Ramos (cell line): Measurements from ENCODE around the gene NCF2.

ENCODE experiments used
- in situ Hi-C: fragments of 300-500 bp; cut with MboI; formaldehyde crosslinking; loops from one replicate; pipeline ENCODE4 v1.14.3; 2022; ENCODE audit warnings: low sequenced_read_pairs; ENCODE audit not compliant: unreplicated experiment

NCF2 gene

GRCh38 chr1:183559061-183559460 lies 31.2 kb downstream of the NCF2 start:
- in situ Hi-C loops: no loop called here

GRCh38 chr1:183554577-183554976 lies 35.7 kb downstream of the NCF2 start:
- in situ Hi-C loops: no loop called here

DNA sequence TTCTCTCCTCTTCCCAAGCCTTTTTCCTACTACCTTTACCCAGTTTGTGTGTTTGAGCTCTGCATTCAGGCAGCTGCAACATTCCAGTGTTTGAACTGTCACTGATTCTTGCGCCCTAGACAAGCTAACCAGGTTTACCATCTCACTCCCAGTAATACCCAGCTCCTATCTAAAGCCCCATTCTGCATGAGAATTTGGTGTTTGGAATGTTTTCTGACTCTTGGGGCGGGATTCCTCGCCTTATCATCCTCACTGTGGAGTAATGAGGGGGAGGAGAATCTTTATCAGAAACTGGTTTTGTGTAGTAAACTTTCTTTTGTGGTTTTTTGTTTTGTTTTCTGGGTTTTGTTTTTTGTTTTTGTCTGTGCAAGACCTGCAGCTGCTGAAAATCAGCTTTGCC lies 36.5 kb downstream of the NCF2 start:
- in situ Hi-C loops: no loop called here

DNA sequence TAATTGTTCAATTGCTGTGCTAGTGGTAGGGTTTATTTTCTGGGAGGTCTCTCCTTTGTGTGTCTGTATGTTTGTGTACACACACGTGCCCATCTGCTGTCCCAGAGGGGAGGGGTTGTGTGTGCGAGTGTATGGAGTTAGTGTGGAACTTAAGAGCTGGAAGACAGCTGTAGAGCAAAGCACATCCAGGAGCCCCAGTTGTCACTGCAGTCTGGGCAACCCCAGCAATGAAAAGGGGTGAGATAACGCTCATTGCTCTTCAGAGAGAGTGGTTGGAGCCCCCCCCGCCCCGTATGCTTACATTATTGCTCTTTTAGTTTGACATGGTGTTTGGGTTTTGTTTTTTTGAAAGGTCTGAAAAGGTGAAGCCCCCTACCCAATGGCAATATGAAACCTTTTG lies 36.9 kb downstream of the NCF2 start:
- in situ Hi-C loops: no loop called here

DNA sequence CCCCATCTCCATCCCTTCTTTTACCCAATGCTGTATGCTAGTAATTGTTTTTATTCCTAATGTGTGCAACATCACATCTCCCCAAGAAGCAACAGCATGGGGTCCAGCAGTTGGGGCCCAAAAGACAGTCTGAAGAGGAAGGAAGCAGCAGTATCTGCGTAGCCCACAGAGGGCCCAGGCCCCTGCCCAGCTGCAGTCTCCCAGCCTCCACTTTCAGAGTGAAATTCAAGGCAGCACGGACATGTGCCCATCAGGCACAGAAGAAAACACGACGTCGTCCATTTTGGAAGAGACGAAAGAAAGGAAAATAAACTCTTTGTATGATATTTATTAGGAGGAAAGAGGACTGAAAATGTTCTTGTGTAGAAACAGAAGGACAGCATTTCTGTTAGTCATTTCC lies 37.4 kb downstream of the NCF2 start:
- in situ Hi-C loops: no loop called here

GRCh38 chr1:183552441-183552840 lies 37.8 kb downstream of the NCF2 start:
- in situ Hi-C loops: no loop called here

- in situ Hi-C loops: no loop called here
Measured at GRCh38 chr1:183551924-183552323, 38.3 kb downstream of the NCF2 start.

DNA sequence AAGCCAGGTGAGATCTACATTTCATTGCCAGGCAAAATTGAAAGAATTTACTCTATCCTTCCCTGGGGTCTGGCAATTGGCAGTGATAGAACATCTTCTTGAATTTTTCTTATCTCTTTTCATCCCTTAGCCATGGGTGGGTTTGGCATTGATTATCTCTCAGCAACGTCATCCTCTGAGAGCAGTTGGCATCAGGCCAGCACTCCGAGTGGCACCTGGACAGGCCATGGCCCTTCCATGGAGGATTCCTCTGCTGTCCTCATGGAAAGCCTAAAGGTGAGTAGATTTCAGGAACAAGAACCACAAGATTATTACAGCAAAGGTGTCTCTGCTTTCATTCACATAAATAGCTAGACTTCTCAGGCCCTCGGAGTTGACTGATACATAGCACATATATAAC lies 39.3 kb downstream of the NCF2 start:
- in situ Hi-C loops: no loop called here

DNA sequence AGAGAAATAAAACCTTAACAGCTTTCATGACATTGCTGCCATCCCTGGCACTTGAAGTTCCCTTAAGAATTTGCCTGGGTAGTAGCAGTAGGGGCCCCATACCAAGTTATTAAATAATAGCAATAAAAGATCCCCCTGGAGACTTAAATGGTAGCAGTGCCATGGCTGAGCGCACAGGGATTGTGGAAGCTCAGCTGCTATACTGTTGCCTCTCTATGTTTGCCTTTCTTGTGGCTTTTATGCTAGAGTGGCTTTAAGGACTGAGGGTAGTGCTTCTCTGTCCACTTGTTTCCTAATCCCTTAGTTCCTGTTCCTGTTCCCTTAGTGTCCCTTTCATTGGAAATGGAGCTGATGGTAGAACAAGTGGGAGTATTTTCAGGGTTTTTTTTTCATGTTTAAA lies 42.1 kb downstream of the NCF2 start:
- in situ Hi-C loops: no loop called here

DNA sequence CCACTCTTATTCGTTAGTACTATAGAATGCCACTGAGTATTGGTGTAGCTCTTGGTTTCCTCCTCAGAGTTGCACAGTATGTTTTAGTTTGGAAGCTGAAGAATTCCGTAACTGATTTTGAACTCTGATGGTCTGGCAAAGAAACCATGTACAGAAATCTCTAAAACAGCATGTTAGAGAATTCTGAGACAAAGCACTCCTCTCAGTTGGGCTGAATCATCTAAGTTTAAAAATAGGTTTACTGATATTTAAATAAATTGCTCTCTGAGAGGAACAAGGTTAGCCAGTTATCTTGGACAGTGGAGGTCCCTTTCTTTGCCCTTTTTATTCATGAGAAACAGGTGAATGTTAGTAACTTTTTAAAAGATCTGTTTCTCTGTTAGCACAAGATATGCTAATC lies 43.8 kb downstream of the NCF2 start:
- in situ Hi-C loops: no loop called here

- in situ Hi-C loops: no loop called here
Measured at GRCh38 chr1:183544598-183545297, 45.5 kb downstream of the NCF2 start.

GRCh38 chr1:183543619-183544204 lies 46.5 kb downstream of the NCF2 start:
- in situ Hi-C loops: no loop called here

DNA sequence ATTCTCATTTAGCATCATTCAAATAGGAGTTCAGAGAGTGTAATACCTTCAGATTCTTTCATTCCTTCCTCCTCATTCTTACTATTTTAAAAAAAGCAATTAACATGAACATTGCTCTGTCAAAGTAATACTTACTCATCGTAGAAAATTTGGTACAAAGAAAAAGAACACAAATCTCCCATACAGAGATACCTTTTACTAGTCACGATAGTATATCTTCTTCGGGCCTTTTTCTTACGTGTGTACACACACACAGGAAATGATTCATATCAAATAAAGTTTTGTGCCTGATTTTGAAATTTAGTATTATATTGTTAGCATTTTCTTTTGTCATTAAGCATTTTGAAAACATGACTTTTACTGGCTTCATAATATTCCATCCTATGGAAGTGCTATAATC lies 52.9 kb downstream of the NCF2 start:
- in situ Hi-C loops: no loop called here

DNA sequence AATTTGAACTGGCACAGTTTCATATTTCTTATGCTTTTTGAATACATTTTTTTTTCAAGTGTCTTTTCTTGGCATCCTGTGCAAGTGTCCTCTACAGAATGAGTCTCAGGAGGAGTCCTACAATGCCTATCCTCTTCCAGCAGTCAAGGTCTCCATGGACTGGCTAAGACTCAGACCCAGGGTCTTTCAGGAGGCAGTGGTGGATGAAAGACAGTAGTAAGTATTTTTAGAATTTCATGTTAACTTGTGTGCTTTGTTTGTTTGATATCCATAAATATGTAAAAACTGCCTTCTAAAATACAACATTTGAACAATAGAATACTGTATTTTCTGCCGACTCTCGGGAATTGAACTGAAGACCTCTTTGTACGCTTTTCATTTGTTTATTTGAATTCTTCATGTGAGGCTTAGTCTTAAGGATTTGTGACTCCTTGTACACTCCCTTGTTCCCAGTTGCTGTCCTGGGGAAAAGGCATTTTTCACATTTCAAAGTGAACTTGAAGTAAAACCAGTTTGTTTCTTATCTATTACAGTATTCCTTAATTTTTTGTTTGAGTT lies 56.6 kb downstream of the NCF2 start:
- in situ Hi-C loops: no loop called here

GRCh38 chr1:183528577-183528976 lies 61.7 kb downstream of the NCF2 start:
- in situ Hi-C loops: no loop called here

DNA sequence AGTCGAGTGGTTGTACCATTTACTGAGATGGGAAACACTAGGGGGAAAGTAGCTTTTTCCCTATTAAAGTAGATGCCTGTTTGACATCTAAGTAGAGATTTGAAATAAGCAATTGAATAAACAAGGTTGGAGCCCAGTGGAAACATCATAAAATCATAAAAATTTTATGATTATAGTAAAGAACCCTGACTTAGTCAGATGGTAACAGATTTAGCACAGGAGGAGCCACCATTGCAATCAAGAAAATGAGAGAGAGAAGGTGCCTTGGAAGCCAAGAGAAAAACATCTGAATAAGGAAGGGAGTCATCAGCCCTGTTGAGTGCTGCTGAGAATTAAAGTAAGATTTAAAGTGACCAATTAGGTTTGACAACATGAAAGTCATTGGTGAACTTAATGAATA lies 68.2 kb downstream of the NCF2 start:
- in situ Hi-C loops: no loop called here

- in situ Hi-C loops: no loop called here
Measured at GRCh38 chr1:183520379-183520778, 69.9 kb downstream of the NCF2 start.

DNA sequence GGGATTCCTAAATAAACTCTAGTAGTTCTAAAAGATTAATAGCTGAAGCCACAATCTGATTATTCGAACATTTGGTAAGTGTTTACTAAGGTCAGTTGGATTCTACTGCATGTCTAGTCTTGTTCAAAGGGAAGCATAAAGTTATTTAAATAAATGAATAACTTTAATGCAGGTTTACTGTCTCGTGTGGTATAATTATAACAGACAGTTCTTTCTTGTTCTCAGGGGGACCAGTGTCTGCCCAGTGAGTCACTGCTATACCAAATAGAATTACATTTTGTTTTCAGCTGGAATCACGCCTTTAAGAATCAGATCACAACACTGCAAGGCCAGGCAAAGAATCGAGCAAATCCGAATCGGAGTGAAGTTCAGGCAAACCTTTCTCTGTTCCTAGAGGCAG lies 72.9 kb downstream of the NCF2 start:
- in situ Hi-C loops: no loop called here

DNA sequence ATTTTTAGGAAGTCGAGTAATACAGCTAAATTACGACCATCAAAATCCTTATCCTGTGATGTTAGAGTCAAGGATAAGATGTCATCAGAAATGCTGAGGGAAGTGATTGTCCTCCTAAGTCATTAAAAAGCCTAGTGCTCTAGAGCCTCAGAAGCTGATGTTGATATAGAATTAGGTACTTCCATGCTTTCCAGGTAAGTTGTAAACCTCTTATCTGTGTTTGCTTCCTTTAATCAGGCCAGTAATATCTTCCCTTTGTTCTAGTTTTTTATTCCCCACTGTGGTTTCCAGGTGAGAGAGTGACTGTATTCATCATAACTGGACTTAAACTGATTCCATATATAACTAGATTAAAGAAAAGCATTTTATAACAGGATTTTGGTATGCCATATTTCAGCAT lies 73.5 kb downstream of the NCF2 start:
- in situ Hi-C loops: no loop called here

GRCh38 chr1:183515002-183515689 lies 75.1 kb downstream of the NCF2 start:
- in situ Hi-C loops: no loop called here

- in situ Hi-C loops: no loop called here
Measured at GRCh38 chr1:183514235-183514634, 76.0 kb downstream of the NCF2 start.
